GM20000 (cell line): ENCODE measurements around the gene RPS15.

Experiments used
- DNase-seq: peaks from one replicate; pipeline ENCODE4 v3.0.0; 2012; ENCODE audit warnings: low spot score
- CTCF ChIP-seq: IDR thresholded peaks from 2 replicates; pipeline ENCODE4 v1.5.1; 2012; ENCODE audit warnings: mild to moderate bottlenecking, control low read depth; ENCODE audit errors: extremely low read depth, missing control alignments

The RPS15 gene

GRCh38 chr19:1406774-1407527 is 31.2 kb upstream of the RPS15 start:
- TF ChIP-seq CTCF, result peak; percentile 4
- peak; percentile 100 for DNase-seq

- DNase-seq, result peak; percentile 83
- TF ChIP-seq CTCF, result no peak
Measured at GRCh38 chr19:1407528-1408299, 30.5 kb upstream of the RPS15 start, which contains the start of gene DAZAP1. TSS of gene DAZAP1 (plus strand) at chr19:1407586. CDS start at chr19:1407774, 188 bp downstream.

DNA sequence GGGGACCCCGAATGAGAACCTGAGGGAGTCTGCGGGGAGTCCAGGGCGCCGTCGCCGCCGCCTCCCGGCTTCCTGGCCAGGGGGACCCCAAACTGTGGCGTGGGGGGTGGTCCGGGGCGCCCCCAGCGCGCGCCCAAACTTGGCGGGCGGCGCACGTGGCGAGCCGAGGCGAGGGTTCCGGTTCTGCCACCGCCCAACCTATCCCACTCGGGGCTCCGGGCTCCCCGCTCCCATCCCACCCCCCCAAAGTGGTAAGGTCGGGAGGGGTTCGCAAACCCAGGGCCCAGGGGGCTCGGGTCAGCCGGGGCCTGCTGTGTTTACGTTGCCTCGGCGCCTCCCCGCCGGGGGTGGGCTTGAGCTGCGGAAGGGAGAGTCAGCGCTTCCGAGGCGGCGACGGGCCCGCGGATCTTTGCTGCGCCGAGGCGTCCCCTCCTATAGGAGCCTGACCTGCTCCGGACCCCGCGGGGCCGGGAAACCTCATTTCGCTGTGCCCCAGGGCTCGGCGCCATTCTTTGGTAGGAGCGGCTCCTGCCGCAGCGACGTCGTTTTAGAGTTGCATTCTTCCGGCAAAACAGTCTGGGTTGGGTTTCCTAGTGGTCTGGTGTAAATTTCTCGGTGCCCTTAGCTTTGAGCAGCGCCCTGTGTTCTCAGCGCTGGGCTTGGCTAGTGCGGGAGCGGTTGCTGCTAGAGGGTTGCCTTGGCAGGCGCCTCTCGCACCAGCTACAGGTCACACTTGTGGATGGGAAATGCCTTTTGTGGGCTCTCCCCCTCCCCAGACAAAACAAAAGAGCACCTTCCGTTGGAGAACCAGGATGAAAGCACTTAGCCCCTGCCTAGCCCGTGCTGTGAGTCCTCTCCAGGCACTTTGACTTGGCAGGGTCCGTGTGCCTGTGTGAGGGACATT is 29.6 kb upstream of the RPS15 start:
- TF ChIP-seq CTCF, result no peak
- DNase-seq, result peak; percentile 68

- no peak for DNase-seq
- TF ChIP-seq CTCF, result no peak
Measured at GRCh38 chr19:1409204-1410005, 28.8 kb upstream of the RPS15 start.

GRCh38 chr19:1410136-1410786 is 27.9 kb upstream of the RPS15 start:
- TF ChIP-seq CTCF, result no peak
- DNase-seq, result no peak

DNA sequence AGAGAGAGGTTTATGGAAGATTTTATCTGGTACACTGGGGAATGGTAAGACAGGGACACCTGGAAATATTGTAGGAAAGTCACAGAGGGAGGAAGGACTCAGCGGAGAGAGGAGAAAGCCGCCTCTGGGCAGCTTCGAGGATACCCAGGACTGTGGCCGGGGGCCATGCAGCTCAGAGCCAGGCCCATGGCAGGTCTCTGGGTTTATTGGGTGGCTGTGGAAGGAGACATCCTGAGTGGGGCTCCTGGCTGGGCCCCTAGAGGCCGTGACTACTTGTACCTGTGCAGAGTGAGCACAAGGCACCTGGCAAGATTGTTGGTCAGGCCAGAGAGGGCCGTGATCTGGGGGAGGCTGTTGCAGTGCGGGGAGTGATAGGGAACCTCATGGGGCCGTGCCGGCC is 27.4 kb upstream of the RPS15 start:
- TF ChIP-seq CTCF, result no peak
- DNase-seq, result no peak
